ENCODE results near the gene ZNF593.

The ZNF593 gene

DNA sequence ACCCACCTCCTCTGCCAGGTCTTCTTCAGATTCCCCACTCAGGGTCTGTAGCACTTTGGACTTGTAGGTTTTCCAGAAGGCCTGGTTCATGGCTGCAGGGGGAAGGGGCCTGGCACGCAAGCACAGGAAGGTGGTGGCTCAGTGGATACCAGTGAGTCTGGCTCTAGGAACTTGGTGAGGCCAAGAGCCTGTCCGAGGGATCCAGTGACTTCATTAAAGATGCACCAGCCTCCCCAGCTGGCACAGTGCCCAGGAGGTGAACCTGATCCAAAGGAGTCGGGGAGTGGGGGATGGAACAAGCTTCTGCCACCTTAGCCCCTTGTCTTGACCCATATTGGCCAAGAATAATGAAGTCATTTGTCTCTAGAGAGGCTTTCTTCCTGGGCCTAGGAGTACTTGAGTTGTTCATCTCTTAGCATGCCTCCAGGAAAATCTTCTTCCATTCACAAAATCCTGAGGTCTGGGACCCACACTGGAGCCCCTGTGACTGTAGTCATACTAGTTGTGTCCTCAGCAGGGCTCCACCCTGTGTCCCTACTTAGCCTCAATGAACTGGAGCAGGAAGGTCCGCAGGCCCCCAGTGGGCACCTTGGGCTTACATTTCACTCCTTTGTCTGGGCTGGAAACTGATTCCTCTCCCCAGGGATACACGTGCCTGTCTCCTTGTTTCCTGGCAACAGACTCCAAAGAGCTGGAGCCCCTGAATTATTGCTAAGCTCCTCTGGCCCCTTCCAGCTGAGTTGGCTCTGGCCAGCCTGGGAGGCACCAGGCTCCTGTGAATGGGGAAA lies 1.1 kb upstream of the ZNF593 start, which contains the start of gene C1orf232:
Gene C1orf232 (minus strand): TSS at position 554 of the 788 bp plus-strand sequence. CDS start 464 bp downstream, at position 90.
- DNase-seq (ENCODE audit: low read depth in 1 of 2, low spot score in 1 of 2): no peak

- DNase-seq (ENCODE audit: low read depth in 1 of 2, low spot score in 1 of 2): no peak
Measured at GRCh38 chr1:26169198-26169554, 532 bp upstream of the ZNF593 start.

DNA sequence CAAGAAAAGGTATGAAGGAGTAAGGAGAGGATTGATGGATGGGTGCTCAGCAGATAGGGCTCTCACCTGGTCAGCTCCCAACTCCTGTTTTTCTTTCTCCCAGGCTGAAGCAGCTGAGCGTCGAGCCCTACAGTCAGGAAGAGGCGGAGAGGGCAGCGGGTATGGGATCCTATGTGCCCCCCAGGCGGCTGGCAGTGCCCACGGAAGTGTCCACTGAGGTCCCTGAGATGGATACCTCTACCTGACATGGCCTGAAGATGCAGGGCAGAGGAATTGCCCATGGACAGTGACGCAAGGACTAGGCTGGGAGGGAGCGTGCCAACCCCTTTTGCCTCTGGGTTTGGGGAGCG lies 739 bp downstream of the ZNF593 start:
- DNase-seq (ENCODE audit: low read depth in 1 of 2, low spot score in 1 of 2): no peak

DNA sequence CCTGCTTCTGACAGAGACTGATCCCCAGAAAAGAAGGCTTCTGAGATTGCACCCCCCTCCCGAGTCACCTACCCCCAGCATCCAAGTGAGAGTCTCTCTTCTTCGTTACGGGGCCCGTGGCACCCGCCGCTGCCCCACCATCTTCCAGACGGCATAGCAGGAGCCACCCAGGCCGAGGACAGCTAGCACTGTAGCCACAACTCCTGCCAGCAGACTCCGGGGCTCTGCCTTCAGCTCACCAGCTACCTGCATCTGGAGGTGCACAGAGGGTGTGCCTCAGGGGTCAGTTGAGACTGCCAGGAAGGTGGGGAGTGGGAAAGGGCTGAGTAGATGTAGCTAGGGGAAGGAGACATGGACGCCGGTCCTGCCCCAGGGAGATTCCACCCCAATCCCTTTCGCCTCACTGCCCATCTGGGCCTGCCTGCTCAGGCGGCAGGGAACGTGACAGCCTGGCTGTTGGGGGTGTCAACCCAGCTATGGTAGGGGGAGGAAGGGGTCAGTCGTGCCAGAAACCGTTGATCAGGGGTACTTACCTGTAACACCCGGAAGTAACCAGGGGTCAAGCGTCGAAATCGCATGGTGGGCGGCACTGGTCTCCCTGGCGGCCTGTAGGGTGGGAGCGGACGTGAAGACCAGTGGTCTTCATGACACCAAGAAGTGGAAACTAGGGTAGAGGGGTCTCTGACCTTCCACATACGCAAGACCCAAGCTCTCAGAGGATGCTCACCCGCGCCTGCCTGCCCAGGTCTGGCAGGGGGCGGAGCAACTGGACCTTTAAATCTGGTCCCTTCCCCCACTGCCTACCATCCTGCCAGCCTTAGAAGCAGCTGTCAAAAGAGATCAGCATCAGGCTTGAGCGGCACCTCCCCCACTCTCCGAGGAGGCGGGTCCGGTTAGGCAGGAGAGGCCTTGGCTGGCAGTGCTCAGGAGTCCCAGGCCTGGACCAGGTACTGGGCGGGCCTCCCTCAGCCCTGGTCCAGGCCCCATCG lies 1.7 kb downstream of the ZNF593 start, which contains the start of gene ZNF593OS:
Gene ZNF593OS (minus strand): TSS at position 749 of the 989 bp plus-strand sequence. CDS start 171 bp downstream, at position 578.
- DNase-seq (ENCODE audit: low read depth in 1 of 2, low spot score in 1 of 2): no peak

DNA sequence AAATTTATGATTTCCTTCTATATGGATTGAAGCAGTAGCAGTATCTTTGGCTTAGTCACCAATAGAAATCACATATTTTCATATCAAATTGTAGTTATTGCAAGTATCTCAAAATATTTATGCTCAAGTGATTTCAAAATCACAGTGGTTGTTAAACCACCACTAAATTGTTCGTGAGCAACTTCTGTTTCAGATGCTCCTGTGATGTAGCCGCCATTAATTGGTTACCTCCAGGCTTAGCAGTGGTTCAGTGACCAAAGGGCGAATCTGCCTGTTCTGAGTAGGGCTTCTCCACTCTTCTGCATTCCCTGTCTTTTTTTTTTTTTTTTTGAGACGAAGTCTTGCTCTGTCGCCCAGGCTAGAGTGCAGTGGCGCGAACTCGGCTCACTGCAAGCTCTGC lies 5.6 kb downstream of the ZNF593 start:
- DNase-seq (ENCODE audit: low read depth in 1 of 2, low spot score in 1 of 2): no peak

- no peak for DNase-seq (ENCODE audit: low read depth in 1 of 2, low spot score in 1 of 2)
Measured at GRCh38 chr1:26177182-26177684, 7.5 kb downstream of the ZNF593 start, which contains the start of gene CNKSR1. Gene CNKSR1, plus strand, starts transcription at chr1:26177491. Its CDS starts 57 bp downstream, at chr1:26177548.

DNA sequence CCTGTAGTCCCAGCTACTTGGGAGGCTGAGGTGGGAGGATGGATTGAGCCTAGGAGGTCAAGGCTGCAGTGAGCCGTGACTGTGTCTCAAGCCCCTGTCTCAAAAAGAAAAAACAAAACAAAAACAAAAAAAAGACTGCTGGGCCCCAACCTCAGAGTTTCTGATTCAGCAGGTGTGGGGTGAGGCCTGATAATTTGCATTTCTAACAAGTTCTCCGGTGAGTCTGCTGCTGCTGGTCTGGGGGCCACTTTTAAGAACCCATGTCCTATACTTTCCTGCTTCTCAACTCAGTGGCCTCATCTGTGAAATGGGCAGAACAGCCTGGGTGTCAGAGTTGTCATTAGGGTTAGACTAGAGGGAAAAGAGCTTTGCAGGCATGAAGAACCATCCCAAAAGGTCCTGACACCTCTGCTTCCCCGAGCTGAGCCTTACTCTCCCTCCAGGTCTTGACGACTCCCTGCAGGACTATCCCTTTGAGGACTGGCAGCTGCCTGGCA lies 10.3 kb downstream of the ZNF593 start:
- no peak for DNase-seq (ENCODE audit: low read depth in 1 of 2, low spot score in 1 of 2)

GRCh38 chr1:26181586-26182382 lies 12.1 kb downstream of the ZNF593 start:
- DNase-seq (ENCODE audit: low read depth in 1 of 2, low spot score in 1 of 2): no peak

GRCh38 chr1:26182383-26182696 lies 12.6 kb downstream of the ZNF593 start:
- no peak for DNase-seq (ENCODE audit: low read depth in 1 of 2, low spot score in 1 of 2)

GRCh38 chr1:26184086-26184485 lies 14.4 kb downstream of the ZNF593 start:
- DNase-seq (ENCODE audit: low read depth in 1 of 2, low spot score in 1 of 2): no peak

DNA sequence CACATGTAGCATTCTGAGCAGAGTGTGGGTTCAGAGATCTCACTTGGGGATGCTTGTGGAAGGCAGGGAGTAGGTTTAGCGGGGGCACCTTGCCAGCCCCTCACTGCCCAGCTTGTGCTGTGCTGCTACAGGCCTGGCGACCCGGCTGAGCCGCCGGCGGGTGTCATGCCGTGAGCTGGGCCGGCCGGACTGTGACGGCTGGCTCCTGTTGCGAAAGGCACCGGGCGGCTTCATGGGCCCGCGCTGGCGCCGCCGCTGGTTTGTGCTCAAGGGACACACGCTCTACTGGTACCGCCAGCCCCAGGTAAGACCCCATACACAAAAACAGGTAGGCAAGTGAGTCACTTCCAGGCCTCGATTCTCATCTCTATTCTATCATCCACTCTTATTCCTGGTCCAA lies 15.2 kb downstream of the ZNF593 start:
- no peak for DNase-seq (ENCODE audit: low read depth in 1 of 2, low spot score in 1 of 2)

- DNase-seq (ENCODE audit: low read depth in 1 of 2, low spot score in 1 of 2): no peak
Measured at GRCh38 chr1:26187882-26188281, 18.2 kb downstream of the ZNF593 start.

GRCh38 chr1:26188477-26188876 lies 18.8 kb downstream of the ZNF593 start:
- no peak for DNase-seq (ENCODE audit: low read depth in 1 of 2, low spot score in 1 of 2)

DNA sequence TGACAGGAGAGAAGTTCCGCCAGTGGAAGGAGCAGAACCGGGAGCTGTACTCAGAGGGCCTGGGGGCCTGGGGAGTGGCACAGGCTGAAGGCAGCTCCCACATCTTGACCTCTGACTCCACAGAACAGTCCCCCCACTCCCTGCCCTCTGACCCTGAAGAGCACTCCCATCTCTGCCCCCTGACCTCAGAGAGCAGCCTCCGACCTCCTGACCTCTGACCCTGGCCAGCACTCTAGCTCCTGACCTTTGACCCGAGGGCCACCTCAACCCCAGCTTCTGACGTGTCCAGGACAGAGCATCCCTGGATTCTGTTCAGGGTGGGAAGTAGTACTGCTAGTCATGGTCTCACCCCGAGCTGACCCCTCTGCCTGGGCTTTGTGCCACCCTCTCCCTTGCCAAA lies 19.6 kb downstream of the ZNF593 start:
- no peak for DNase-seq (ENCODE audit: low read depth in 1 of 2, low spot score in 1 of 2)

- no peak for DNase-seq (ENCODE audit: low read depth in 1 of 2, low spot score in 1 of 2)
Measured at GRCh38 chr1:26189751-26190275, 20.1 kb downstream of the ZNF593 start.

GRCh38 chr1:26190373-26190987 lies 20.8 kb downstream of the ZNF593 start, which contains the start of gene CATSPER4:
Gene CATSPER4, plus strand, starts transcription at chr1:26190602. Its CDS starts 26 bp downstream, at chr1:26190628.
- no peak for DNase-seq (ENCODE audit: low read depth in 1 of 2, low spot score in 1 of 2)

- no peak for DNase-seq (ENCODE audit: low read depth in 1 of 2, low spot score in 1 of 2)
Measured at GRCh38 chr1:26191739-26192138, 22.0 kb downstream of the ZNF593 start.

GRCh38 chr1:26195805-26196204 lies 26.1 kb downstream of the ZNF593 start:
- no peak for DNase-seq (ENCODE audit: low read depth in 1 of 2, low spot score in 1 of 2)

GRCh38 chr1:26197301-26197700 lies 27.6 kb downstream of the ZNF593 start:
- no peak for DNase-seq (ENCODE audit: low read depth in 1 of 2, low spot score in 1 of 2)

GRCh38 chr1:26197813-26198212 lies 28.1 kb downstream of the ZNF593 start:
- DNase-seq (ENCODE audit: low read depth in 1 of 2, low spot score in 1 of 2): no peak

All from stimulated activated CD4-positive, alpha-beta T cell treated with anti-CD3 and anti-CD28 coated beads, Interleukin-15, amount 100 ng/mL, for 1 hour (primary cell).